Stimulated activated CD4-positive, alpha-beta T cell treated with anti-CD3 and anti-CD28 coated beads, Interleukin-2, amount 100 ng/mL, for 4 hours (primary cell): ENCODE measurements around the gene DMRT1.

Experiments used
- DNase-seq: peaks from one replicate; pipeline ENCODE4 v3.0.0-alpha.2; 2020; ENCODE audit warnings: low read depth

Gene DMRT1

DNA sequence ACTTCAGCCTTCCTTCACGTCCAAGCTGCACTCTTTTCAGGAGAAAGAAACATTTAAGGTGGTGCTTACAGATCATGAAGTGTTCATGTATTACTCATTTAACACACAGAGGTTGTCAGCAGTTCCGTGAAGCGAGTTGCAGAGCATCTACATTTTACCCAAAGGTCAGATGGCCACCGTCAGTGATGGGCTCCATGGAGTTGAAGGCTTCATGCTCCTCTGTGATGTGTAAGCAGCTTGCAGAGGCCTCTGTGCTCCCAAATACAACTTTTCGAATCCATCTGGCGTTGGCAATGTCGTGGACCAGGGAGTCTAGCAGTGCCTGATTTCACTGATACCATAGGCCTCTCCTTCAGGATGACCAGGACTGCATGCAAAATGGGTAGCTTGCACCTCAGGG is 81.2 kb downstream of the DMRT1 start:
- DNase-seq: no peak

GRCh38 chr9:926976-927375 is 85.5 kb downstream of the DMRT1 start:
- DNase-seq: no peak

DNA sequence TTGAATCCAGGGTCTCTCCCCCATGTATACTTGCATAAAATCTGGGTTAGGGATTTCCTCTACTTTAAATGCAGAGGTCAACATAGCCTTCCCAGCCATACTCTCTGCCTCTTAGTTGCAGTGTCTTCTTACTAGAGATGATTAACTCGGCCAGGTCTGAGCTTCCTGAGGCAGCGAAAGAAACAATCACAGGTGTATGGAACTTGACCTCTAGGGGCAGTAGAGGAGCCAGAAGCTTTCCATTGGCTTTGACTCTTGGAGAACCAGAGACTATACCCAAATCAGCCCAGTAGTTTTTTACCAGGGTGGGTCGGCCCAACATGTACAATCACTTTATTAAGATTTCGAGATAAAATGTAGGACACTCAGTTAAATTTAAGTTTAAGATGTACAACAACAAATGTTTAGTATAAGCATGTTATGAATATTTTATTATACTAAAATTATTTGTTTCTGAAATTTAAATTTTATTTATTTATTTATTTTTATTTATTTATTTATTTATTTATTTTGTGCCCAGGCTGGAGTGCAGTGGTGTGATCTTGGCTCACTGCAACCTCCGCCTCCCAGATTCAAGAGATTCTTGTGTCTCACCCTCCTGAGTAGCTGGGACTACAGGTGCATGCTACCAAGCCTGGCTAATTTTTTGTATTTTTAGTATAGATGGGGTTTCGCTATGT is 87.0 kb downstream of the DMRT1 start:
- no peak for DNase-seq

DNA sequence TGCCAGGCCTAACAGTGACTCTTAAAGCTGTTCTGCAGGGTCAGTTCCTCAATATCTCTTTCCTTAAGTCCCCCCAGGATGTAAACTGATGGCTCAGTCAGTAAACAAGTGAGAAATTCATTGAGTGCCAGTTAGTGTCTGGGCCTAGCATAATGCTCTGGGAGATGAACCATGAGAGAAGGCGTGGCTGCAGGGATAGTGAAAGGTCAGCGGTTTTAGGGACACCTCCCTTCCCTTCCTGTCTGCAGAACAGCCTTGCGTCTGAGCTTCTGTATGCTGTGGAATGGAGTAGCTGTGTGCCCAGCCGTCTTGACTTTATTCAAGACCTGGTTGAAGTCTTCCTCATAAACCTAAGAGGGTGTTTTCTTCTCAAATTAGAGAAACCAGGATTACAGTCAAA is 88.2 kb downstream of the DMRT1 start:
- no peak for DNase-seq

GRCh38 chr9:933356-933755 is 91.9 kb downstream of the DMRT1 start:
- DNase-seq: no peak

DNA sequence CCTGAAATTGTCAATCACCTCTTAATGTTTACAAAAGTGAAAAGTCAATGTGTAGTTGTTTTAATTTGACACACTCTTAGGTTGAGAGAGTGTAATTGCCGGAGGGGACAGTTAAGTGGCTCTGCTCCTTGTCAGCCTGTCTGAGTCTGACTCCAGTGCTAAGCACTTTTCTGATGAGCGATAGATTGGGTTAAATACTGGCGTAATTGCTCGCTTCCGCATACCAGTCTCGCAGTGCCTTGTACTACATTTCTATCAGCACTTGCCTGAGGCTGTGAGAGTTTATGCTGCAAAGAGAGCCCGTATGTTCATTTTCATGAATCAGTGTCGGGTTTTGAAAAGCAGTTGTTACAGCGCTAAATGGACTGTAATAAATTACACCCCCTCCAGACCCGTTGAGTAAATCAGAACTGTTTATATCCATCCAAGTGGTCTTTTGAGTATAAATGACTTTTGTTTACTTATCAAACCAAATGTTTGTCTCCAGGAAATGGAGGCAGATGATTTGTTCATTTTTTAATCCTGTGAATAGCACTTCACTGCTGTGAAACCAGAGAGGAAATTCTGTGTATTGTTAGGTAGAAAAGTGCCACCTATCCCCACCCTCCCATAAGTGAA is 94.0 kb downstream of the DMRT1 start:
- DNase-seq: no peak

DNA sequence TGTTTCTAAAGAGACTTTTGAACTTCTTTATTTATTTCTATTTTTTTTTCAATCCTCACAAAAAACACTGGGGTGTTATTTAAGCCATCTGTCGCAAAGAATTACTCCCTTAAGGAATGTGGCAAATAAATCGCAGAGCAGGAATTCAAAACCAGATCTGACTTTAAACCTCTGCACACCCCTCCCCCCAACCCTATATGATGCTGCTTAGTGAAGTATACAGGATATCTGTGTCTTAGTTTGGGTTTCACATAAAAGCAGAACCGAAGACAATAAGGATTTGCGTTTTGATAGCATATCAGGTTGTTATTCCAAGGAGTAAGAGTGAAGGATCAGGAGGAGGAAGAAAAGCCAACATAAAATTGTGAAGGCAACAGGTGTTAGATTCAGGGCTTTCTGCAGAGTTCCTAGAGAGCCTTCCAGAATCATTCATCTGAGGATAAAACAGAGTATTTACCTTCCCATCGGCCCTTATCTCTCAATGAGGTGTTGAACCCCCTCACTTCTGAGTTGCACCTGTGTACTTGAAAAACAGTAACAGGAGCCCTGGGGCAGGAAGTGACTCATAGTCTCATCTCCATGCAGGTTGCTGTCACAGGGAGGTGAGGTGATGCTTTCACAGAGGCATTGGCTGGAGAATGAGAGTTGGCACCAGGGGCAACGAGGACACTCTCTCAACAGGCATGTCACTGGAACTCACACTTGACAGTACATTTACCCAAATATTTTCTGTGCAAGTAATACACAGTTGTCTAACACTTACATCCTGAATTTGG is 101.5 kb downstream of the DMRT1 start:
- no peak for DNase-seq

DNA sequence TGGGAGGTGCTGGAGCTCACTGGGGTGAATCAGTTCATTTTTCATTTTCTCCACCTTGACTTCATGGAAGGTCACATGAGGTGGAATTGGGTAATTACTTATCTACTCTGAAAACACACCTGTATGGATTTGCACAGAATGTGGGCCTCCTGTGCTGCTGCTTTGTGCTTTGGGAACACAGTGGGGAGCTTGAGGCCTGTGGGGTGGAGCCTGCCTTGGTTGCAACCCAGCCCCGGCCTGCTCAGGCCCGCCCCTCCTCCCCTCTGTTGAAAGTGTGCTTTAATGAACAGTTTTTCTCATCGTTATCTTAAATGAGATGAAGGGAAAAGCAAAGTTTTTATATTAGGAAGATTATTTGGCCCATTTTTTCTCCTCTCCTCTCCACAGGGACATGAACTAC is 106.5 kb downstream of the DMRT1 start:
- no peak for DNase-seq

GRCh38 chr9:948497-948896 is 107.0 kb downstream of the DMRT1 start:
- no peak for DNase-seq

- no peak for DNase-seq
These were observed 108.6 kb downstream of the DMRT1 start for GRCh38 chr9:950139-950538.

- no peak for DNase-seq
These were observed 111.0 kb downstream of the DMRT1 start for GRCh38 chr9:952546-952945.

- no peak for DNase-seq
These were observed 117.6 kb downstream of the DMRT1 start for GRCh38 chr9:959105-959504.

GRCh38 chr9:959914-960313 is 118.4 kb downstream of the DMRT1 start:
- DNase-seq: no peak

DNA sequence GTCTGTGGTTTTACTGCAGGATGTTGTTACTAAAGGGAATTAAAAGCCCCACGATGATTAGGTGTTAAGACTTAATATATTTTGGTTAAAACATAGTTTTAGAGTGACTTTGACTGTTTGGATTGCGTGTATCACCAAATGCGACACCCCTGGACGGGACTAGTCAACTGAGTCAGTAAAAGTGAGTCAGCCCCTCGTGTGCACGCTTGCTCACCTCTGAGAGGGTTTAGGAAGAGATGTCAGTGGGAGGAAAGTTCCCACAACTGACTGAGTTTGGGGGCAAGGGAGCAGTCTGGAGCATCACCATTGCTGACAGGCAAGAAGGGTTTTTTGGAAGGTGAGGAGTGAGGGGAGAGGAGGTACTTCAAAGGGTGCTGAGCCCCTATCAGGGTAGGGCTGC is 120.5 kb downstream of the DMRT1 start:
- DNase-seq: no peak

GRCh38 chr9:965497-965896 is 124.0 kb downstream of the DMRT1 start:
- DNase-seq: no peak

GRCh38 chr9:966870-967269 is 125.4 kb downstream of the DMRT1 start:
- DNase-seq: no peak

DNA sequence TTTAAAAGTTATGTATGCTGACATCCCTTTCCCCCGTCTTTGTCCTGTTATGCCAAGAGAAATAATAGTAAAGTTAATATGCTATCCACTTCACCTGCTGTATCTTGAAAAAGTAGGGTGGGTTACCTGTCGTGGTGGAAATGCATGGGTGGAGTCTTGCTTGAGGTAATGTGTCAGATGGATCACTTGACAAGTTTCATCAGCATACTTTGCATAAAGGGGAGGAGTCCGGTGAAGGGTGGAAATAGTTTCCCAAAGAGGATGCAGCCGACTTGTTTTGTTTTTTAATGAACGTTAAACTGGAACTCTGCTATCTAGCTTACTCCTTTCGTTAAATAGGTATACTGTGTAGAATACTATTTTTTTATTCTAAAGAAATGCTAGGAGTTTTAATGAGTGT is 125.9 kb downstream of the DMRT1 start:
- DNase-seq: no peak

GRCh38 chr9:967903-968641 is 126.6 kb downstream of the DMRT1 start:
- DNase-seq: no peak

DNA sequence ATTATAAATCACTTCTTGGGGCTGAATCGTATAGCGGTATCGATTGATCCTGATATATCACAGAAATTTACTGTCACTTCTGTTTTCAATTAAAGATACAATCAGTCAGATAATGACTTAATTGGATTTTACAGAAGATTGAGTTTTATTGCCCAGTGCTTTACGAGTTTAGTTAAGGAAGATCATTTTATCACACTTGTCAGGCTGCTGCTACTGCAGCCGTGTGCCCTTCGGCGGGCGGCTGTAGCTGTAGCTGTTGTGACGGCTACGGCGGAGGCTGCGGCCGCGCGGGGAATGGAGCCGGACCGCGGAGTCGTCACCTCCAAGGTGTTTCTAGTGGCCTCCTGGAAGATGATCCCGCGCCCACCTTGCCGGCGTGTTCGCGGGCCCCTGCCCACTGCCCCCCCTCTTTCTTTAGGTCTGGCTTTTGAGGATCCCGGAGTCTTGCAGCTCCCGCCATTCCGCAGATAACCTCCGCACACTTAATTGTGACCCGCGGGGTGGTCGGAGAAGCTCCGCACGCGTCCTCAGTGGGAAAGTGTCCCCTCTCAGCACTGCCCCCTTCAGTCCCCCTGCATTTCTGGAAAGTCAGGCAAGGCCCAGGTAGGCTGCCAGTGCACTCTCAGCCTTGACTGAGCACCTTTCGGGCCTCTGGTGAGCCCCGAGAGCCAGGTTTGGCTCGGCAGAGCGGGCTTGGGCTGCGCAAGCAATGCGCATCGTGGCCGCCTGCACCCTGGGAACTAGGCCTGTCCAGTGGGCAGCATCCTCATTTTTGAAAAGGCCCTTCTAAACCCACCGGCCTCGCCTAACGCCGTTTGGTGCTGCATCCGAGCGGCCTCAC is 128.0 kb downstream of the DMRT1 start:
- DNase-seq: no peak

- DNase-seq: no peak
These were observed 128.9 kb downstream of the DMRT1 start for GRCh38 chr9:970151-970996.
